Dermis lymphatic vessel endothelial cell (primary cell): ENCODE data around the gene INSYN1. TPM values are rescaled to one million over a fixed set of nuclear protein-coding genes. Genes with fewer than 3 reads are reported as not detected.

ENCODE experiments used
- total RNA-seq: library from RNA; depleted of rRNA; stranded (reverse); fragments of >200 nt; gene quantifications from 2 replicates; pipeline ENCODE4 v1.2.1, GENCODE V29; 2014

Gene INSYN1
- total RNA-seq = 0.43 and 0.60 TPM in 2 replicates

DNA sequence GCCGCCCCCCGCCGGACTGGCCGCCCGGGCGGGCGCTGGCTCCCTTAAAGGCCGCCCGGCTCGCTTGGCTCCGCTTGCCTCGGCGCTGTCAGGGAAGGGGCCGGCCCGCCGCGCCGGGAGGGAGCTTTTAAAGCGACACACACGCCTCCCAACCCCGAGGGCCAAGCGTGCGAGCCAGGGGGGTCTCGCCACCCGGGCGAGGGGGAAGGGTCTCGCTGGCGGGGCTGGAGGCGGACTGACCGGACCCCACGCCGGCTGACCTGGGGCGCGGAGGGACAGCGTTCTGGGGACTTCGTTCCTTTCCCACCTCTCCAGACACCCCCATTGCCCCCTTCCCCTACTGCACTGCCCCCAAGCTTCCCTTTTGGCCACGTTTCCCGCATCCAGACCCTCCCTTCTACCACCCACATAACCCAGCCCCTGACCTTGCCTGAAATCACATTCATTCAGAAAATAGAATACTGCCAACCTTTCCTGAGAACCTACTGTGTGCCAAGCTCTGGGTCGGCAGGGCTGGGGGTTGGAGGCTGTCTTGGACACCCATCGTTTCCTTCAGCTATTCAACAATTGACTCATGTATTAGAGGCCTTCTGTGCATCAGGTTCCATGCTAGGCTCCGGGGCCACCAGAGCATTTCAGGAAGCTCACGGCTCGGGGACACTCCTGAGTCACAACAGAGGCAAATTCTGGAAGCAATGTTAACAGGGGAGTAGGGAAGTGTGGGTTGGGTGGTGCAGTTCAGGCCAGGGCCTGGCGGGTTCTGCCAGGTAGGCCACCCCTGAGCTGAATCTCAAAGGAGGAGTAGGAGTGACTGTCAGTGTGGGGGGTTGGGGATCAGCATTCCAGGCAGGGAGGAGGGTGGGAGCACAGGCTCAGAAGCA is at the start of gene INSYN1:
TSS of gene INSYN1 (minus strand) at position 102 of the 881 bp plus-strand sequence. CDS start 2,221 bp downstream, outside the sequence.

Other genes starting within 250 kb of the INSYN1 start
- 104 and 154 TPM in 2 replicates for gene NPTN, start 120.0 kb downstream of the INSYN1 start, total RNA-seq
- 19.9 and 44.6 TPM in 2 replicates for gene CD276, start 69.0 kb downstream of the INSYN1 start, total RNA-seq
- not detected in 2 replicates for gene TBC1D21, start 120.2 kb upstream of the INSYN1 start, total RNA-seq
- 0.17 and 0.98 TPM in 2 replicates for gene LOXL1, start 173.1 kb upstream of the INSYN1 start, total RNA-seq
- 8.1 and 17.0 TPM in 2 replicates for gene STOML1, start 238.9 kb upstream of the INSYN1 start, total RNA-seq
- gene PML, start 241.4 kb upstream of the INSYN1 start, total RNA-seq = 28.1 and 35.8 TPM in 2 replicates